HTERT RPE-1 (cell line): ENCODE data around the gene NLRC3.

ENCODE experiments used
- in situ Hi-C: fragments of 300-500 bp; cut with MboI; formaldehyde crosslinking; loops from 4 replicates; pipeline ENCODE4 v1.14.3; 2020; ENCODE audit warnings: low sequenced_read_pairs

Gene NLRC3

GRCh38 chr16:3599121-3599520 lies 21.9 kb upstream of the NLRC3 start:
- in situ Hi-C loops = no loop called here

GRCh38 chr16:3598236-3598635 lies 21.0 kb upstream of the NLRC3 start:
- in situ Hi-C loops = no loop called here

- in situ Hi-C loops = no loop called here
These were observed 20.5 kb upstream of the NLRC3 start for GRCh38 chr16:3597676-3598075.

GRCh38 chr16:3597226-3597625 lies 20.0 kb upstream of the NLRC3 start:
- in situ Hi-C loops = no loop called here

GRCh38 chr16:3596101-3596861 lies 19.1 kb upstream of the NLRC3 start:
- in situ Hi-C loops = no loop called here

GRCh38 chr16:3595521-3596021 lies 18.4 kb upstream of the NLRC3 start:
- in situ Hi-C loops = no loop called here

GRCh38 chr16:3595110-3595486 lies 17.9 kb upstream of the NLRC3 start:
- in situ Hi-C loops = no loop called here

GRCh38 chr16:3594316-3595109 lies 17.3 kb upstream of the NLRC3 start:
- in situ Hi-C loops = no loop called here

- in situ Hi-C loops = no loop called here
These were observed 15.4 kb upstream of the NLRC3 start for GRCh38 chr16:3592559-3592958.

GRCh38 chr16:3591991-3592390 lies 14.8 kb upstream of the NLRC3 start:
- in situ Hi-C loops = no loop called here

- in situ Hi-C loops = no loop called here
These were observed 14.2 kb upstream of the NLRC3 start for GRCh38 chr16:3591436-3591803.

- in situ Hi-C loops = no loop called here
These were observed 13.7 kb upstream of the NLRC3 start for GRCh38 chr16:3590736-3591435.

GRCh38 chr16:3589991-3590701 lies 12.9 kb upstream of the NLRC3 start:
- in situ Hi-C loops = no loop called here

- in situ Hi-C loops = no loop called here
These were observed 12.3 kb upstream of the NLRC3 start for GRCh38 chr16:3589441-3589921.

- in situ Hi-C loops = no loop called here
These were observed 11.8 kb upstream of the NLRC3 start for GRCh38 chr16:3589001-3589400.

GRCh38 chr16:3587547-3588110 lies 10.4 kb upstream of the NLRC3 start:
- in situ Hi-C loops = no loop called here

GRCh38 chr16:3584412-3584811 lies 7.2 kb upstream of the NLRC3 start:
- in situ Hi-C loops = no loop called here

- in situ Hi-C loops = no loop called here
These were observed 6.3 kb upstream of the NLRC3 start for GRCh38 chr16:3583303-3584038.

GRCh38 chr16:3582276-3583165 lies 5.3 kb upstream of the NLRC3 start:
- in situ Hi-C loops = no loop called here
